HG02852 (cell line): ENCODE measurements around the gene CLN3.
"Not testable (repeated sequence)": the region's sequence is repeated elsewhere in the genome, so short reads cannot be mapped to it uniquely, and the experiment has no call there.

Experiments used
- ATAC-seq: cut with Tn5 transposase; IDR thresholded peaks from one replicate; pipeline ENCODE4 v1.9.1; 2021; ENCODE audit warnings: mild to moderate bottlenecking, moderate library complexity; ENCODE audit not compliant: unreplicated experiment

The CLN3 gene

GRCh38 chr16:28514246-28514645 is 22.4 kb upstream of the CLN3 start:
- ATAC-seq, result no peak

- ATAC-seq, result no peak
Observed at GRCh38 chr16:28513484-28514181, 21.8 kb upstream of the CLN3 start.

- ATAC-seq, result no peak
Observed at GRCh38 chr16:28511801-28512789, 20.2 kb upstream of the CLN3 start.

GRCh38 chr16:28511031-28511430 is 19.2 kb upstream of the CLN3 start:
- ATAC-seq, result no peak

- no peak for ATAC-seq
Observed at GRCh38 chr16:28505489-28506137, 13.7 kb upstream of the CLN3 start.

GRCh38 chr16:28504707-28505404 is 13.0 kb upstream of the CLN3 start:
- ATAC-seq, result no peak

- ATAC-seq, result no peak
Observed at GRCh38 chr16:28503470-28504259, 11.8 kb upstream of the CLN3 start.

GRCh38 chr16:28502290-28502689 is 10.4 kb upstream of the CLN3 start:
- ATAC-seq, result no peak

GRCh38 chr16:28501258-28502232 is 9.7 kb upstream of the CLN3 start:
- no peak for ATAC-seq

- ATAC-seq, result not testable (repeated sequence)
Observed at GRCh38 chr16:28500476-28501180, 8.8 kb upstream of the CLN3 start.

GRCh38 chr16:28499854-28500253 is 8.0 kb upstream of the CLN3 start:
- ATAC-seq, result no peak

GRCh38 chr16:28498666-28499381 is 7.0 kb upstream of the CLN3 start:
- no peak for ATAC-seq

- no peak for ATAC-seq
Observed at GRCh38 chr16:28497861-28498599, 6.2 kb upstream of the CLN3 start.

- ATAC-seq, result no peak
Observed at GRCh38 chr16:28497386-28497785, 5.5 kb upstream of the CLN3 start.

- ATAC-seq, result no peak
Observed at GRCh38 chr16:28496844-28497243, 5.0 kb upstream of the CLN3 start.

- ATAC-seq, result no peak
Observed at GRCh38 chr16:28495795-28496749, 4.2 kb upstream of the CLN3 start.
